H1 (cell line): Measurements from ENCODE around the gene AIFM3. TPM values are rescaled to one million over a fixed set of nuclear protein-coding genes. Genes with fewer than 3 reads are reported as not detected.

Source experiments
- CBX8 ChIP-seq: fragments of 300-800, 300-1000 bp; sonication (generic); IDR thresholded peaks from 2 replicates; pipeline ENCODE4 v1.7.1; 2016; ENCODE audit warnings: low read depth, low read length, borderline replicate concordance
- EP300 ChIP-seq, 2 experiments: IDR thresholded peaks; 1 replicate in 1 of 2; 2 replicates in 1 of 2; pipeline ENCODE4 v1.6.1; 2011 to 2012; ENCODE audit warnings: low read depth in 2 of 2, low read length in 2 of 2, mild to moderate bottlenecking in 2 of 2, borderline replicate concordance in 1 of 2, inconsistent platforms in 1 of 2, moderate library complexity in 1 of 2
- EZH2 ChIP-seq: fragments of 200-600 bp; sonication (generic); IDR thresholded peaks from 2 replicates; pipeline ENCODE4 v1.7.1; 2012; ENCODE audit warnings: low read depth, mild to moderate bottlenecking, moderate library complexity, low read length, inconsistent platforms; ENCODE audit not compliant: severe bottlenecking
- GTF2F1 ChIP-seq: IDR thresholded peaks from 2 replicates; pipeline ENCODE4 v1.6.1; 2012; ENCODE audit warnings: low read depth, low read length, improper control_type of control experiment, borderline replicate concordance
- HDAC2 ChIP-seq, 2 experiments: fragments of 300-600 bp in 1 of 2; sonication (generic) in 1 of 2; IDR thresholded peaks; 2 replicates each; pipeline ENCODE4 v1.6.1; 2011 to 2012; ENCODE audit warnings: low read depth in 2 of 2, low read length in 2 of 2, mild to moderate bottlenecking in 2 of 2, moderate library complexity in 2 of 2, borderline replicate concordance in 1 of 2, inconsistent platforms in 1 of 2
- HDAC6 ChIP-seq: IDR thresholded peaks from one replicate; pipeline ENCODE4 v1.7.1; 2012; ENCODE audit warnings: low read depth, mild to moderate bottlenecking, inconsistent platforms, low read length, moderate library complexity
- NANOG ChIP-seq: IDR thresholded peaks from 2 replicates; pipeline ENCODE4 v1.6.1; 2011; ENCODE audit warnings: low read length, low read depth, mild to moderate bottlenecking, inconsistent platforms; ENCODE audit not compliant: insufficient read depth, poor library complexity, severe bottlenecking
- PHF8 ChIP-seq: fragments of 200-600 bp; sonication (generic); conservative IDR thresholded peaks from 2 replicates; pipeline ENCODE4 v1.7.1; 2012; ENCODE audit warnings: low read depth, mild to moderate bottlenecking, inconsistent platforms, low read length, moderate library complexity
- POLR2A ChIP-seq, 2 experiments: IDR thresholded peaks; 1 replicate in 1 of 2; 2 replicates in 1 of 2; pipeline ENCODE4 v1.6.1; 2011; ENCODE audit warnings: low read depth in 2 of 2, low read length in 2 of 2, mild to moderate bottlenecking in 2 of 2; ENCODE audit errors: control extremely low read depth in 1 of 2
- POLR2AphosphoS5 ChIP-seq: IDR thresholded peaks from 2 replicates; pipeline ENCODE4 v1.6.1; 2011; ENCODE audit warnings: low read depth, low read length
- RAD21 ChIP-seq, 2 experiments: IDR thresholded peaks in 1 of 2; conservative IDR thresholded peaks in 1 of 2; 2 replicates each; pipeline ENCODE4 v1.6.1; 2011; ENCODE audit warnings: low read depth in 2 of 2, low read length in 2 of 2, improper control_type of control experiment in 1 of 2, inconsistent platforms in 1 of 2, mild to moderate bottlenecking in 1 of 2, moderate library complexity in 1 of 2
- RBBP5 ChIP-seq: IDR thresholded peaks from 2 replicates; pipeline ENCODE4 v1.7.1; 2012; ENCODE audit warnings: low read depth, mild to moderate bottlenecking, inconsistent platforms, low read length, moderate library complexity, borderline replicate concordance
- RNF2 ChIP-seq: fragments of 200-900, 300-1000 bp; sonication (generic); IDR thresholded peaks from 2 replicates; pipeline ENCODE4 v1.7.1; 2016; ENCODE audit warnings: borderline replicate concordance, low read depth, mild to moderate bottlenecking, antibody characterized with exemption, low read length; ENCODE audit not compliant: poor library complexity, severe bottlenecking; ENCODE audit errors: missing control alignments
- SAP30 ChIP-seq: fragments of 300-600 bp; sonication (generic); IDR thresholded peaks from 2 replicates; pipeline ENCODE4 v1.7.1; 2012; ENCODE audit warnings: low read length, moderate library complexity, mild to moderate bottlenecking, inconsistent platforms; ENCODE audit not compliant: insufficient read depth, insufficient replicate concordance
- SIN3A ChIP-seq, 2 experiments: IDR thresholded peaks in 1 of 2; conservative IDR thresholded peaks in 1 of 2; 2 replicates each; pipeline ENCODE4 v1.6.1; 2011 to 2012; ENCODE audit warnings: low read length in 2 of 2, improper control_type of control experiment in 1 of 2, low read depth in 1 of 2, mild to moderate bottlenecking in 1 of 2
- SIRT6 ChIP-seq: IDR thresholded peaks from one replicate; pipeline ENCODE4 v1.7.1; 2012; ENCODE audit warnings: low read length, inconsistent platforms
- SRF ChIP-seq: IDR thresholded peaks from 2 replicates; pipeline ENCODE4 v1.6.1; 2011; ENCODE audit warnings: mild to moderate bottlenecking, low read depth, low read length, moderate library complexity
- SUZ12 ChIP-seq: fragments of 200-600 bp; sonication (generic); IDR thresholded peaks from 2 replicates; pipeline ENCODE4 v1.6.1; 2012; ENCODE audit warnings: mild to moderate bottlenecking, inconsistent platforms, low read length, moderate library complexity, mixed read lengths
- TAF7 ChIP-seq: optimal IDR thresholded peaks from 2 replicates; pipeline ENCODE3; 2011; ENCODE audit warnings: low read depth, mild to moderate bottlenecking, inconsistent platforms, low read length, moderate library complexity, borderline replicate concordance
- TBP ChIP-seq: IDR thresholded peaks from 2 replicates; pipeline ENCODE4 v1.6.1; 2011; ENCODE audit warnings: low read depth, low read length, improper control_type of control experiment
- polyA plus RNA-seq, 7 experiments: library from polyadenylated mRNA; depleted of rRNA in 3 of 7; stranded (reverse) in 5 of 7; unstranded in 2 of 7; fragments of >200 nt in 5 of 7; fragments of 200-250 nt in 2 of 7; gene quantifications; 1 replicate in 5 of 7; 2 replicates in 1 of 7; 4 replicates in 1 of 7; pipeline versions ENCODE4 v1.2.1 to v1.2.3, GENCODE V29; 2011 to 2013; ENCODE audit warnings: missing spikeins in 2 of 7, mixed read lengths in 2 of 7
- total RNA-seq: library from RNA; stranded (reverse); fragmentation: NEBNext Ultra II Directional; extraction: Animal tissue kit (Norgen Biotek cat#: 25700); gene quantifications from 2 replicates; pipeline ENCODE4 v1.2.1, GENCODE V29; 2021
- TF ChIP-seq, protein P1 (sequence below): IDR thresholded peaks from 2 replicates; pipeline ENCODE4 v1.6.1; 2012; ENCODE audit warnings: inconsistent platforms

The AIFM3 gene
- total and polyA plus RNA-seq, 2 of the 8 experiments (the other 6 are each of a cell fraction or from before 2014, with no cell fraction given), result 0.86 to 1.4 TPM

DNA sequence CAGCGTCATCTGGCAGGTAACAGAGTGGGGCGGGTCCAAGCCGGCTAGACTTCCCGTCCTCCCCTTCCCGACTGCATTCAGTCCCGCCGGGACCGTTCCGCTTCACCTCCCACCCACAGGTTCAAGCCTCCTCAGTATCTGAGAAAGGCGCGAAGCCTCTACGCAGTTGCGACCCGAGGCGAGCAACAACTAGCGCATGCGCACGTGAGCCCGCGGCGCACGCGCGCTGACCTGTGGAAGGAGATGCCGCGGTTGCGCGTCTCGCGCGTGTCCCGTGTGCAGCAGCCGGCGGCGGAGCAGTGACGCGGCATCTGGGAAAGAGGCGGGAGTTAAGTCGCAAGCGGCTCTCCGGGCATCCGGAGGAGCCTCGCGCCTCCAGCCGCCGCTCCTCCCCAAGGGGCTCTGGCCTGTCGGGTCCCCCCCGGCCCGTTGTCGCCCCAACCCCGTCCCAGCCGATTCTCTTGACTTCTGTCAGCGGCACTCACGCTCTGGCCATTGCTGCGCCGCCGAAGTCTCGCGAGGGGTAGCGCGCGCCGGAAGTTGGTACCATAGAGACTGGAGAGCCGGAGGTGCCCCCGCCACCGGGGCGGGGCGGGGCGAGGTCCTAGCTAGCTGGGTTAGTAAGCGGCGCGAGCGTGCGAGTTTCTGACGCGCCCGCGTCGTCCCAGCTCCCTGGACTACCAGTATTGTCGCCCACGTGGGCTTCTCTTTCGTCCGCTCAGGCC lies 34.7 kb downstream of the AIFM3 start, which contains the start of gene THAP7 (continued):
- no peak for TF ChIP-seq EZH2
- TF ChIP-seq POLR2A (IDR thresholded peaks at IDR 0.05; ENCODE audit: control extremely low read depth in 1 of 2, low read depth in 2 of 2, low read length in 2 of 2), result peak; percentile 64 to 73
- no peak for TF ChIP-seq SUZ12
- TF ChIP-seq HDAC2 (IDR thresholded peaks at IDR 0.05; ENCODE audit: borderline replicate concordance in 1 of 2, low read depth in 2 of 2, low read length in 2 of 2), result peak in 1 of 2 experiments; percentile 92; a peak in 2 of 4 replicates
- TF ChIP-seq TBP, result peak; percentile 67; the same call in 1 of the 2 replicates
- TF ChIP-seq CBX8, result no peak
- TF ChIP-seq SIN3A (conservative IDR thresholded peaks at IDR 0.05 in 1 of 2, IDR thresholded peaks at IDR 0.05 in 1 of 2; ENCODE audit: low read depth in 1 of 2, low read length in 2 of 2), result peak in 1 of 2 experiments; percentile 89; a peak in 2 of 4 replicates
- TF ChIP-seq, protein P1, sequence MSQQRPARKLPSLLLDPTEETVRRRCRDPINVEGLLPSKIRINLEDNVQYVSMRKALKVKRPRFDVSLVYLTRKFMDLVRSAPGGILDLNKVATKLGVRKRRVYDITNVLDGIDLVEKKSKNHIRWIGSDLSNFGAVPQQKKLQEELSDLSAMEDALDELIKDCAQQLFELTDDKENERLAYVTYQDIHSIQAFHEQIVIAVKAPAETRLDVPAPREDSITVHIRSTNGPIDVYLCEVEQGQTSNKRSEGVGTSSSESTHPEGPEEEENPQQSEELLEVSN, result peak; percentile 91
- TF ChIP-seq NANOG, result no peak
- no peak for TF ChIP-seq SIRT6
- no peak for TF ChIP-seq SAP30
- TF ChIP-seq SRF, result no peak
- no peak; the same call in 1 of the 2 replicates for TF ChIP-seq RBBP5
- no peak for TF ChIP-seq RAD21 (IDR thresholded peaks at IDR 0.05 in 1 of 2, conservative IDR thresholded peaks at IDR 0.05 in 1 of 2; ENCODE audit: low read depth in 2 of 2, low read length in 2 of 2)
- TF ChIP-seq PHF8, result peak; percentile 69
- no peak for TF ChIP-seq GTF2F1
- TF ChIP-seq EP300 (IDR thresholded peaks at IDR 0.05; ENCODE audit: borderline replicate concordance in 1 of 2, low read depth in 2 of 2, low read length in 2 of 2), result no peak
- TF ChIP-seq HDAC6, result no peak
- TF ChIP-seq RNF2, result no peak
- TF ChIP-seq TAF7, result no peak
- no peak; the same call in none of the 2 replicates for TF ChIP-seq POLR2AphosphoS5
